Ureter (tissue), 1 donor: Measurements from ENCODE around the gene YIF1B. TPM values are rescaled to one million over a fixed set of nuclear protein-coding genes. Genes with fewer than 3 reads are reported as not detected.

Source experiments
- DNase-seq: peaks from one replicate; pipeline ENCODE4 v3.0.0-alpha.2; 2020; ENCODE audit warnings: low spot score
- total RNA-seq: library from RNA; stranded (reverse); gene quantifications from one replicate; pipeline ENCODE4 v1.2.4, GENCODE V29; 2023
- donor health status: DM: yes; HTN: yes; CAD: no.

The YIF1B gene
- total RNA-seq, 1 donor from 2014 or later: 25.1 TPM

DNA sequence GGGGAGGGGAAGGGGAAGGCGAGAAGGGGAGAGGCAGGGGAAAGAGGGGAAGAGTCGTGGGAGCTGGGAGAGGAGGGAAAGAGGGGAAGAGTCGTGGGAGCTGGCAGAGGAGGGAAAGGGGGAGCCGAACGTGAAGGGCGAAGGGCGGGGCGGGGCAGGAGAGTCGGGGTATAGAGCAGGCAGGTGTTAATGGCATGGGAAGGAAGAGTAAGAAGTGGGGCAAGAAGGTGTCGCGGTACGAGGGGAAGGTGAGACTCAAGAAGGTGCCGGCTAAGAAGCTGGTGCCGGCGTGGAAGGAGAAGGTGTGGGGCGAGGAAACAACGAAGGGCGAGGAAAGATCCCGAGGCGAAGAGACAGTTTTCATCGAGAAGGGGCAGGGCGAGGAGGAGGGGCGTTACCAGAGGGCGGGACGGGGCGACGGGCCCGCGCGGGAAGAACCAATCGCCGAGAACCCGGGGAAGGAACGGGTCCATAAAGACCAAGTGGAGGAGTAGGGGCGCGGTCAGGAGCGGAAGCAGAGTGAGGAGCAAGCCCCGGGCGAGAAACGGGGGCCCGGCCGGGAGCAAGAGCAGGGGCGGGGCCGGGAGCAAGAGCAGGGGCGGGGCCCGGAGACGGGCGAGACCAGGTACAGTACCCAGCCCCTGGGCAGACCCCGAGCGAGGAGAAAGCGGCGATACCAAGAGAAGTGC is 20.3 kb upstream of the YIF1B start:
- peak; percentile 98 for DNase-seq

DNA sequence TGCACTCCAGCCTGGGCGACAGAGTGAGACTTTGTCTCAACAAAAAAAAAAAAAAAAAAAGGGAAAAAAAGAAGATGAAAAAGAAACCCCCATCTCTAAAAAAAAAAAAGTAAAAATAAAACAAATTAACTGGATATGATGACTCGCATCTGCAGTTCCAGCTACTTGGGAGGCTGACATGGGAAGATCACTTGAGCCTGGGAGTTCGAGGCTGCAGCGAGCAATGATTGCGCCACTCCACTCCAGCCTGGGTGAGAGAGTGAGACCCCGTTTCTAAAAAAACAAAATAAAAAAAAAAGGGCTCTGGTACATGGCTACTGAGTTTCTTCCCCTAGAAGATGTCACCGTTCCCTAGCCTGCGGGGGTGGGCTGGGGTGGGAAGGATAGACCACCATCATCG is 17.5 kb upstream of the YIF1B start:
- no peak for DNase-seq

DNA sequence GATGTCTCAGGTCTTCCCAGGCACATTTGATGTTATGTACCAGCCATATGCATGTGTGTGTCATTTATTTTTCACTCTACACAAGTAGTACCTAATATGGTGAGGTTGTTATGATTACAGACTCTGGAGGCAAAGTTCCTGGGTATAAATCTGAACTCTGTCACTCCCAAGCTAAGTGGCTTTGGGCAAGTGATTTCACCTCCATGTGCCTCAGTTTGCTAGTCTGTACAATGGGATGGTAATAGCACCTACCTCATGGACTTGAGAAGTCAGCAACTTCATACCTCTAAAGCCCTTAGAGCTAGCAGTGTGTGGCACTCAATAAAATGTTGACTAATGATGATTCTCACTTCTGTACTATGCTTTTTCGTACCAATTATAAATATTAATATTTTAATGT is 16.0 kb upstream of the YIF1B start:
- no peak for DNase-seq

DNA sequence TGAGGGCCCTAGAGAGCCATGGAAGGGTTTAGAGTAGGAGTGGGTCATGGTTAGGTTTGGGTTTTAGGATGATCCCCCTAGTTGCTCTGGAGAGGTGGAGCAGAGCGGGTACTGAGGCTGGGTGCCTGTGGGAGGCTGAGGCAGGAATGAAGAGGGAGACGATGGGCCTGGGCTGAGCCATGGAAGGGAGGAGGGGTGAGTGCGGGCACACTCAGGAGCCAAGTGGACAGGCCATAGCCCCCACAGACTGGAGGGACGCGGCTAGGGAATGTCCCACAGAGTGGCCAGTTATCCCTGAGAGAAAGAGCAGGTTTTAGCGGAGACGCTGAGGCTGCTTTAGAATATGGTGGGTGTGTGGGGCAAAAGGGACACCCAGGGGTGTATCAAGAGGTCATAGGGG is 13.9 kb upstream of the YIF1B start:
- DNase-seq: no peak

DNA sequence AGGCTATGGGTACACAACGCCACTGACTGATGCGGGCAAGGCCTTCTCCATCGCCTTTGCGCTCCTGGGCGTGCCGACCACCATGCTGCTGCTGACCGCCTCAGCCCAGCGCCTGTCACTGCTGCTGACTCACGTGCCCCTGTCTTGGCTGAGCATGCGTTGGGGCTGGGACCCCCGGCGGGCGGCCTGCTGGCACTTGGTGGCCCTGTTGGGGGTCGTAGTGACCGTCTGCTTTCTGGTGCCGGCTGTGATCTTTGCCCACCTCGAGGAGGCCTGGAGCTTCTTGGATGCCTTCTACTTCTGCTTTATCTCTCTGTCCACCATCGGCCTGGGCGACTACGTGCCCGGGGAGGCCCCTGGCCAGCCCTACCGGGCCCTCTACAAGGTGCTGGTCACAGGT is 10.8 kb upstream of the YIF1B start:
- no peak for DNase-seq

DNA sequence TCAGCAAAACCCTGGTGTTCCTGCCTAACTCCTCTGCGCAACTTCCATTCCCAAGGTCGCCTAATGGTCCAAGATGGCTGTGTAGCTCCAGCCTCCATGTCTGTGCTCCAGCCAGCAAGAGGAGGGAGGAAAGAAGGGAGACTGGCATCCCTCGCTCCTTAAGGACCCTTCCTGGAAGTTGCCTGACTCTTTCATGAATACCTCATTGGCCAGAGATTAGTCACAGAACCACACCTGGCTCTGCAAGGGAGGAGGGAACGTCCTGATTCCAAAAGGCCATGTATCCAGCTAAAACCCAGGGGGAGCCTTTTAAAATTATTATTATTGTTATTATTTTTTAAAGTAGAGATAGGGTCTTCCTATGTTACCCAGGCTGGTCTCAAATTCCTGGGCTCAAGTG is 8.7 kb upstream of the YIF1B start:
- DNase-seq: no peak

DNA sequence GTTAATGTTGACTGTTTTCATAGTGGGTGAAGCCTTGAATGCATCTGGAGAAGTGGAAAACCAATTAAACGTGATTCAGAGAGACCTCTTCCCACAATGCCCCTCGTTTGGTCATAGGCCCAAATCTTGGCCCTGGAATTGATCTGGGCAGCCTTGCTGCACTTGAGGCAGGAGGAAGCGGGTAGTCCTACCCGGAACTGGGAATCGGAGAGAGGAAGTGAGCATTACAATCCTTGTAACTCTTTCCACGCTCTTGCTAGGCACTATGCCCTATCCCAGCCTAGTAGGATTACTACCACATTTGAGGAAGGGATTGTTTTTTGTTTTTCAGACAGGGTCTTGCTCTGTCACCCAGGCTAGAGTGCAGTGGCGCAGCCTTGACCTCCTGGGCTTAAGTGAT is 7.5 kb upstream of the YIF1B start:
- DNase-seq: no peak

DNA sequence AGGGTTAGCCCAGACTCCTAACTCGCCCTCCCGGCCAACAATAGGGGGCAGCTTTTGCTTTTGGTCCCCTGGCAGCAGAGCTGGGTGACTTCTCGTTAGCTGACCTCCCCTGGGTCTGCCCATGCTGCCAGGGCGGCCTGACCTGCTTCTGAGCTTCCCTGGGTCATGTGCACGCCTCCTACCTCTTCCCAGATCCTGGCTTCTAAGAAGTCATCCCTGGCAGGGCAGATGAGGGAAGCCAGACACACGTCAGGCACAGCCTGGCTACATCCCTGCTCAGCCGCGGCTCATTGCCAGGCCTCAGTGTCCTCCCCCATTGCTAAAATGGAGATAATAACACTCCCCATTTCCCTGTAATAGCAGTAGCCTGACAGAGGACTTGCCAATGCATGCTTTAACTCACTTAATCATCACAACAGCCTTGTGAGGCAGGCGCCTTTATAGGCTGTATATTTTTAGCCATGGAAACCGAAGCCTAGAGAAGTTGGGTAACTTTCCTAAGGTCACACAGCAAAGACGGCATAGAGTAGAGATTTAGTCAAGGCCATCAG is 6.0 kb upstream of the YIF1B start:
- no peak for DNase-seq

DNA sequence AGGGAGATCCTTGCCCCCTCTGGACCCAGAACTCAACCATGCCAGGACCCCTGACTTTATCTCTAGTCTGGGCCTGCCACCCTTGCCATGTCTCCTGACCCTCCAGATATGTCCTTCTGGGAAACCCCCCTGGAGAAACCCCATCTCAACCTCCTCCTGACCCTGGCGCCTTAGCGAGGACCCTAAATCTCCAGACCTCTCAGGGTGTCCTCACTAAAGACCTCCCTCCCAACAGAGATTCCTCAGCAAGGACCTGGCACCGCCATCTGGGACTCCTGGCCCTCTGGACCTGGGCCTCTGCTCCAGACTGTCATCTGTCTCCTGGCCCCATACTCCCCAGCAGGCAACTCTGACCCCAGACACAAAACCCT is 5.2 kb upstream of the YIF1B start:
- no peak for DNase-seq

DNA sequence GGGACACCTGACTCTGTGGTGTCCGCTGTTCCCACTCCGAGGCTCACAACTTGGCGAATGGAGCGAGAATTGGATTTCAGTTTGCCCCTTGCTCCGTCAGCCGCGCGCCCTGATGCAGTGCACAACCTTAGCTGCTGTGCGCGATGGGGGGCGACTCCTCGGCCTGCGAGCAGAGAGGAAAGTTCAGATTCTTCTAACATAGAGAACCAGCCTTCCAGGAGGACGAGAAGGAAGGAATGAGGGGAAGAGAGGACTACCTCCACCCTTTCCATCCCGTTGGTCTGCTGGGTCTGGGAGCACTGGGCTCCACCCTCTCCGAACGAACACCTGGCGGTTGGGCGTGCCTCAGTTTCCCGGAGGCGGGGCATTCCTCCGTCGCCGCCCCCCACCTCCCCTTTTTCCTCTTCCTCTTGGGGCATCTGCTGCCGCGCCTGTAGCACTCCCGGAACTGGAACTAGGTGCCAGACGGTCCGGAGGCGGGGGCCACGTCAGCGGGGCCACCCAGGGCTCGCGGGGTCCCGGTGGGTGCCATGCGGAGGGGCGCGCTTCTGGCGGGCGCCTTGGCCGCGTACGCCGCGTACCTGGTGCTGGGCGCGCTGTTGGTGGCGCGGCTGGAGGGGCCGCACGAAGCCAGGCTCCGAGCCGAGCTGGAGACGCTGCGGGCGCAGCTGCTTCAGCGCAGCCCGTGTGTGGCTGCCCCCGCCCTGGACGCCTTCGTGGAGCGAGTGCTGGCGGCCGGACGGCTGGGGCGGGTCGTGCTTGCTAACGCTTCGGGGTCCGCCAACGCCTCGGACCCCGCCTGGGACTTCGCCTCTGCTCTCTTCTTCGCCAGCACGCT is 3.9 kb upstream of the YIF1B start, which contains the start of gene KCNK6:
Gene KCNK6 (plus strand): TSS at position 425 of the 838 bp plus-strand sequence. CDS start 106 bp downstream, at position 531.
- peak; percentile 66 for DNase-seq

DNA sequence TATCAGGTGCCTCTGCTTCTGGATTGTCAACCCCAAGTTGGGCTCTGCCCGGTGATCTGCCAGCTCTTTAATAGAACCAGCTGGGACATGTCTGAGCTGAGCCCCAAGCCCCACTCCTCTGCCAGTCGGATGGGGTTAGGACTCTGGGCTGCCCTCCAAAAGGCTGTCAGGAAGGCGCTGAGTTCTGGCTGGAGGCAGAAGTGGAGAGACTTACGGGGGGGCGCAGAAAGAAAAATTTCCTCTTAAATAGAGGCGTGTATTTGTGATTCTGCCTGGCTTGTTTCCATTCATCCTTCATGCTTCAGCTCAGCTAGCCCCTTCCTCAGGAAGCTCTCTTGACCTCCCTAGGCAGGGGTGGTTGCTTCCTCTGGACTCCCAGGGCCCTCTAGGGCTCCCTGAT is 2.9 kb upstream of the YIF1B start:
- DNase-seq: peak; percentile 78

DNA sequence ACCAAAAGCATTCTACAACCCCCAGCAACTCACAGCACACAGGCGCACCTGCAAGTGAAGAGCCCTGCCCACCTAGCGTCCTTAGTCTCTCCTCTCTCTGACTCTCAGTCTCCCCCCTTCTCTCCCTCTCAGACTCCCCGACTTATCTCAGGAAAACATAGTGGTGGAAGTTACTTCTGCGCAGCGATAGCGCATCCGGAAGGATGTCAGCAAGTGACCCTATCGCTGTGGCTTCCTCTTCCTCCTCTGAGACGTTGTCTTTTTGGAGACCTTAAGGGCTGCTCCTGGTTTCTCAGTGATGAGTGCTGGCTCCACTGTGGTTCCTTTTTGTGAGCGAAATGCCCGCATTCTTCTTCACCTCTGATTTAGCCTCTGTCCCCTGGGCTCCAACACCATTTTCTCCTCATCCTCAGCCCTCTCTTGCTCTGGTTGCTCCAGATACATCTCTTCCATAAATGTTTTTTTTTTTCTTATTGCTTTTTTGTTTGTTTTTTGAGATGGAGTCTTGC is 1.4 kb upstream of the YIF1B start:
- no peak for DNase-seq

DNA sequence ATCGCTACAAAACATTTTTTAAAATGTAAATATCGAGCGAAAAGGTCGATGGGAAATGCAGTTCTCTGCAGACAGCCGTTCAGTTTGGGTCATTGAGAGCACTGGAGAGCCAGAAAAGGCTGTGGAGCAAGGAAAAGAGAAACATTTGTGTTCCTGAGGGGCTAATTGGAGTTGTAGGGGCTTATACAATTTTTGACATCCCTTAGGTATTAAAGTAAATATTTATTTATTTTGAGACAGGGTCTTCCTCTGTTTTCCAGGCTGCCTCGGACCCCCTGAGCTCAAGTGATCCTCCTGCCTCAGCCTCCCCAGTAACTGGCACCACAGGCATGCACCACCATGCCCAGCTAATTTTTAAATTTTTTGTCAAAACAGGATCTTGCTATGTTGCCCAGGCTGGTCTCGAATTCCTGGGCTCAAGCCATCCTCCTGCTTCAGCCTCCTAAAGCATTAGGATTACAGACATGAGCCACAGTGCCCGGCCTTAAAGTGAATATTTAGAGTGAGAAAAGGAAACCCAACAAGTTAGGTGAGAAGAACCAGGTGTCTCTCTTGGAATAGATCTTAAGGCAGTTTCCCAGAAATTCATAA is 825 bp upstream of the YIF1B start:
- DNase-seq: no peak

DNA sequence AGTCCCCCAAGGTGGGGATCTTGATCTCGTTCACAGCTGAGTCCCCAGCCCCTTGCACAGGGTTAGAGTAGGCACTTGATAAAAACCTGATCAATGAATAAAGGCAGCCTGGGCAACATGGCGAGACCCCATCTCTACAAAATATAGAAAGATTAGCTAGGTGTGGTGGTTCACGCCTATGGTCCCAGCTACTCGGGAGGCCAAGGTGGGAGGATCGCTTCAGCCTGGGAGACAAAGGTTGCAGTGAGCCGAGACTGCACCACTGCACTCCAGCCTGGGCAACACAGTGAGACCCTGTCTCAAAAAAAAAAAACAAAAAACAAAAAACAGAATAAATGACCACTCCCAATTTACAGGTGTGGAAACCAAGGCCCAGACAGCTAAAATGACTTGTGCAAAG is 4.8 kb downstream of the YIF1B start:
- no peak for DNase-seq

DNA sequence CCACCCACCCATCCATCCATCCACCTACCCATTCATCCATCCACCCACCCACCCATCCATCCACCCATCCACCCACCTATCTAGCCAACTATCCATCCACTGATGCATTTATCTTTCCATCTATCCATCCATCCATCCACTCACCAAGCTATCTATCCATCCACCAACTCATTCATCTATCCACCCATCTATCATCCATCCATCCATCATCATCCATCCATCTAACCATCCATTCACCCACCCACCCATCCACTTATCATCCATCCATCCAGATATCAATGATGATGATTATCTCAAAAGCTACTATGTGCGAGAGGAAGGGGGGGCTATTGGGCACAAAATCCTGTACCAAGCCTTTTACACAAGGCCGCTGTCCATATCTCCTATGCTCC is 5.5 kb downstream of the YIF1B start:
- DNase-seq: no peak

DNA sequence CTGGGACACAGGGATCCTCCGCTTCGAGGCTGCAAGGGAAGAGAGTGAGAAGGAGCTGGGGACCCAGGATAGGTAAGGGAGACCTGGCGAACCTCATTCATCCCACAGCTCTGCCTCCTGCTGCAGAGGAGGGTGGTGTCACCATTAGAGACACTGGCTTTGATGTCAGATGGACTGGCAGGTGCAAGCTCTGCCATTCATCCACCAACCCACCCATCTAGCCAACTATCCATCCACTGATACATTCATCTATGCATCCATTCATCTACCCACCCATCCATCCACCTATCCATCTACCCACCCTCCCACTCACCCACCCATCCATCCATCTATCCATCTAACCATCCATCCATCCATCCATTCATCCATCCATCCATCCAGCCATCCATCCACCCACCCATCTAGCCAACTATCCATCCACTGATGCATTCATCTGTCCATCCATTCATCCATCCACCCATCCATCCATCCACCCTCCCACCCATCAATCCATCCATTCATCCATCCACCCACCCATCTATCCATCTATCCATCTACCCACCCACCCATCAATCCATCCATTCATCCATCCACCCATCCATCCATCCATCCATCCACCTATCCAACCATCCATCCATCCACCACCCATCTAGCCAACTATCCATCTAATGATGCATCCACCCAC is 6.0 kb downstream of the YIF1B start:
- DNase-seq: no peak

DNA sequence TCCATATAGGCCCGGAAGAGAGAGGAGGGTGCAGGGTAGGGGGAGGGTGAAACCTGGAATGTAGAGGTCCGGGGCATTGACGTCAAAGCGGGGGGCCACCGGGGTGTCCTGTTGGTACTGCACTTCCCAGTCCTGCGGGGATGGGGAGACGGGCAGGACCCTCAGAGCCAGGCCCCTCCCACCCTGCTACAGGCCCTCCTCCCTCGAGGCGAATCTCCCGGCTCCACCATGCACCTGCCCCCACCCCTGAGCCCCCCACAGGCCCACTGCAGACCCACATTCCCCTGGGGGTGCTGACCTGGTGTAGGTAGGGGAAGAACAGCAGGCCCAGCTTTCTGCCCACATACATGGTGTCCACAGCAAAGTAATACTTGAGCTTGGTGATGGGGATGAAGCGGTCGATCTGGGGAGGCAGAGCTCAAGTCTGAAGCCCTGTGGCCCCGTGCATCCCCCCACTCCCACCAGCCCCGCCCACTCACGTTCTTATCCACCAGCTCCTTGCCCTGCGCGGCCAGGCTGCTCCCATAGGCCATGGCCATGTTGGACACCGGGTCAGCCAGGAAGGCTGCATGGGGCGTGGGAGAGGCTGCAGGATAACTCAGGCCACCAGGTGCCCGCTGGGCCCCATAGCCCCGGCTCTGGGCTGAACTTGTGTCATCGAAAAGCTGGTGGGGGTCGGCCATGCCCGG is 6.7 kb downstream of the YIF1B start:
- no peak for DNase-seq

DNA sequence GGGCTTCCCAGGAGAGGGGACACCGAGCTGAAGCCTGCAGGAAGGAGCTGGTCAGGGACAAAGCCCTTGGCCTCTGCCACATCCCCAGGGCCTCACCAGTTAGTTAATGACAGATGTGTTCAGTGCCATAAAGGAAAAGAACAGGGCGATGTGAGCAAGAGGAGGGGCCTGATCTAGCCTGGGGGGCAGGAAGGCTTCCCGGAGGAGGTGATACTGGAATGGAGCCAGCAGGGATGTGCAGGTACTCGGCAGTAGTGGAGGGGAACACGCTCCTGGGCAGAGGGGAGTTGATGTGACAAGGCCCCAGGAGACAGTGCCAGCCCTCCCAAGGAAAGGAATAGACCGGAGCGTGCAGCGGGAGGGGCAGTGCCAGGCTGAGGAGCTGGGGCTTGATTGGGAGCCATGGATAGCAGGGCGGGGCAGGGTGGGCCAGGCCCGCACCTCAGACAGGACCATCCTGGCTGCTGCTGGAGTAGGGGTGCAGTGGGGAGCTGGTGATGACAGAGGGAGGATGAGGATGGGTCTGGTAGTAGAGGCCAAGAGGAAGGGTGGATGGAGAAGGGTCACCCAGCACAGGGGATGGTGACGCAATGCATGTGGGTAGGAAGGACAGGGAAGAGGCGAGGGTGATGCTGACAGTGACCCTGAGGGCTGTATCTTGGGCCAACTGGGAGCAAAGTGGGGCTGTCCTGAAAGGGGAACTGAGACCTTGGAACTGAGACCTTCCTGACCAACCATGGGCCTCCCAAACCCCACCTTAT is 7.6 kb downstream of the YIF1B start:
- no peak for DNase-seq

DNA sequence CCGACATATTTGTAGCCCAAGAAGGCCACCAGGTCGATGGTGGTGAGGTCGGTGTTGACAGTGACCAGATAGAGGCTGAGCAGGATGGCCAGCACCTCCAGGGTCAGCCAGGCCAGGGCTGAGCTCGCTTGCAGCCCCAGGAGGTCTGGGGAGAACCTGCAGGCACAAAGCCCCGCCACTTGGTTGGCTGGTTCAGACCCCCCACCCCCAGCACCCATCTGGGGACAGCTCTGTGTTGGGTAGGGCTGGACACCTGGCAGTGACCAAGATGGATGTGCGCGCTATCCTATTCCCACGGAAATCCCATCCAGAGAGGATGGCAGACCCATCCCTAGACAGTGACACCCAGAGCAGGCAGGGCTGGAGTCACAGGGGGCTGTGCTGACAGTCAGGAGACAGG is 8.2 kb downstream of the YIF1B start:
- no peak for DNase-seq

DNA sequence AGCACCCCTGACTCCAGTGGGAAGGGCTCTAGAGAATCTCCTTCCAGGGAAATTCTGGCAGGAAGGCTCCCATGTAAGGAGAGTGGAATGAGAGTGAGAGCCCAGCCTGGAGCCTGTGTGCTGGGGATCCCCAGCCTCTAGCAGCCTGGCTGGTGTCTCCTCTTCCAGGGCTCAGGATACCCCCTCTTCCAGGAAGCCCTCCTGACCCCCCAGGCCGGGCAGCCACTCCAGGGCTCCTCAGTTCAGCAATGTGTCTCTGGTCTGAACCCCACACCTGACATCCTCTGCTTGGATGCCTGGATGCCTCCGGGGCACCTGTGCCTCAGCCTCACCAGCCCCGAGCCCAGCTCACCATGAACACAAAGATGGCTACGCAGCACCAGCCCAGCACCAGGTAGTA is 8.7 kb downstream of the YIF1B start:
- no peak for DNase-seq

DNA sequence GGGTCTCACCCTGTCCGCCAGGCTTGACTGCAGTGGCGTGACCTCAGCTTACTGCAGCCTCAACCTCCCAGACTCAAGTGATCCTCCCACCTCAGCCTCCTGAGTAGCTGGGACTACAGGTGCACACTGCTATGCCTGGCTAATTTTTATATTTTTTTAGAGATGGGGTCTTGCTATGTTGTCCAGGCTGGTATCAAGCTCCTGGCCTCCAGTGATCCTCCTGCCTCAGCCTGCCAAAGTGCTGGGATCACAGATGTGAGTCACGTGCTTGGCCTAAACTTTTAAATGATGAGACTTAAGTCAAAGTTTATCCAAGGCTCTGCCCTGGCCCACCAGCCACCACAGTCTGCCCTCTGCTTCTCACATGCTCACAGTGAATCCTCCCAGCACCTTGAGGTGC is 9.5 kb downstream of the YIF1B start:
- DNase-seq: no peak
